Measurements from ENCODE around the gene SARS1.
A peak's percentile ranks its signal among the peaks of the same experiment; 100 is the strongest.
"Not testable (repeated sequence)": the region's sequence is repeated elsewhere in the genome, so short reads cannot be mapped to it uniquely, and the experiment has no call there.

Gene SARS1, protein sequence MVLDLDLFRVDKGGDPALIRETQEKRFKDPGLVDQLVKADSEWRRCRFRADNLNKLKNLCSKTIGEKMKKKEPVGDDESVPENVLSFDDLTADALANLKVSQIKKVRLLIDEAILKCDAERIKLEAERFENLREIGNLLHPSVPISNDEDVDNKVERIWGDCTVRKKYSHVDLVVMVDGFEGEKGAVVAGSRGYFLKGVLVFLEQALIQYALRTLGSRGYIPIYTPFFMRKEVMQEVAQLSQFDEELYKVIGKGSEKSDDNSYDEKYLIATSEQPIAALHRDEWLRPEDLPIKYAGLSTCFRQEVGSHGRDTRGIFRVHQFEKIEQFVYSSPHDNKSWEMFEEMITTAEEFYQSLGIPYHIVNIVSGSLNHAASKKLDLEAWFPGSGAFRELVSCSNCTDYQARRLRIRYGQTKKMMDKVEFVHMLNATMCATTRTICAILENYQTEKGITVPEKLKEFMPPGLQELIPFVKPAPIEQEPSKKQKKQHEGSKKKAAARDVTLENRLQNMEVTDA

DNA sequence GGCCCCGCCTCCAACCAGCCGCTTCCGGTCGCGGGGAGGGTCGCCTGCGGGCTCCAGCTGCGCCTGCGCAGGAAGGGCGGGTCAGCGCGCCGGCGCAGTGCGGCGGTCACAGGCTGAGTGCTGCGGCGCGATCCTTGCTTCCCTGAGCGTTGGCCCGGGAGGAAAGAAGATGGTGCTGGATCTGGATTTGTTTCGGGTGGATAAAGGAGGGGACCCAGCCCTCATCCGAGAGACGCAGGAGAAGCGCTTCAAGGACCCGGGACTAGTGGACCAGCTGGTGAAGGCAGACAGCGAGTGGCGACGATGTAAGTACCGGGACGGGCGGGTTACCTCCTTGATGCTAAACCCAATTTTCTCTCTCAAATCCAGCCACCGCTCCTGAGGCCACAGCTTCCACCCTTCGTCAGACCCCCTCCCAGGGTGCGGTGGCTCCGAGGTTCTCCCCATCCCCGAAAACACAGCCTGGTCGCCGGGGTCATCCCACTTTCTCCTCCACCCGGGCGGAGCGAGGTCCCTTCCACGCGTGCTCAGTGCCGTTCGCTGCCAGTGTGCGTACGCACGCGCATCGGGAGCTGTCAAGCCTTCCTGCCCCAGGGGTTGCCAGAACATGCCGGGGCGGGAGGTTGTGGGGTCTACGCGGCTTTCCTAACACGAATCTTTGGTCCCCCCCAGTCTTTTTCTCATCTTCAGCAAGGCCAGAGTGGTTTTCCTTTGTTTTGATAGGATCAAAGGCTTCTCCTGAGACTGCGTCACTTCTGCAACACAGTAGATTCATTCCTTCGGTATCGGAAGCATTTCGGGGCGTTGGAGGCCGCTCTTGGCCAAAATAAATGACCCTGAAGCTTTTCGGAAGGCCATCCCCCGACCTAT, at the start of gene SARS1:
Gene SARS1 (plus strand): TSS at position 95 of the 870 bp plus-strand sequence. CDS start 75 bp downstream, at position 170.
- Histone ChIP-seq H3K9me3 (ENCODE audit: control insufficient read depth, low read length) (no peaks in the 10 kb centered on the region), H3K4me3 (ENCODE audit: low read length) (peak within 1 kb of the TSS; percentile 77), H3K9ac (ENCODE audit: low read length) (peak within 1 kb of the TSS; percentile 81), H3K36me3 (ENCODE audit: control insufficient read depth, insufficient read depth, low read length) (no peaks in the 10 kb centered on the region), H3K4me1 (ENCODE audit: control insufficient read depth, insufficient read depth, low read length) (peaks cover 22% of the 10 kb centered on the region), H3K27me3 (ENCODE audit: control insufficient read depth, insufficient read depth, low read length) (no peaks in the 10 kb centered on the region)

DNA sequence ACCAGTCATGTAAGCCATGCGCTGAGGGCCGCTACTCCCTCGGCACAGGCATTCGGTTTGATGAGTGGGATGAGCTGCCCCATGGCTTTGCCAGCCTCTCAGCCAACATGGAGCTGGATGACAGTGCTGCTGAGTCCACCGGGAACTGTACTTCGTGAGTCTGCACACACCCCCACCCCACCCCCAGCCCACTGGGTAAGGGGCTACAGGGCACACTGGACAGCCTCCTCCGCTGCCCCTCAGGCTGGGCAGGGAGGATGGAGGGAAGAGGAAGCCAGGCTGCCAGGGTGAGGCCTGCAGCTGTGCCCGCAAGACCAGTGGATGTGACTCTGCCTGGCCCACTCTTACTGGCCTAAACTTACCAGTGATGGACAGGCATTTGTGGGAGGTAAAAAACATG, 49.2 kb upstream of the SARS1 start:
- H3K9ac ChIP-seq (ENCODE audit: low read length), result no peak overlapping the region
- H3K36me3 ChIP-seq (ENCODE audit: control insufficient read depth, insufficient read depth, low read length), result peaks cover under 1% of the 10 kb centered on the region
- H3K9me3 ChIP-seq (ENCODE audit: control insufficient read depth, low read length), result no peaks in the 10 kb centered on the region
- H3K27me3 ChIP-seq (ENCODE audit: control insufficient read depth, insufficient read depth, low read length), result no peaks in the 10 kb centered on the region
- peaks cover 6% of the 10 kb centered on the region for H3K4me1 ChIP-seq (ENCODE audit: control insufficient read depth, insufficient read depth, low read length)
- H3K4me3 ChIP-seq (ENCODE audit: low read length), result no peak overlapping the region

DNA sequence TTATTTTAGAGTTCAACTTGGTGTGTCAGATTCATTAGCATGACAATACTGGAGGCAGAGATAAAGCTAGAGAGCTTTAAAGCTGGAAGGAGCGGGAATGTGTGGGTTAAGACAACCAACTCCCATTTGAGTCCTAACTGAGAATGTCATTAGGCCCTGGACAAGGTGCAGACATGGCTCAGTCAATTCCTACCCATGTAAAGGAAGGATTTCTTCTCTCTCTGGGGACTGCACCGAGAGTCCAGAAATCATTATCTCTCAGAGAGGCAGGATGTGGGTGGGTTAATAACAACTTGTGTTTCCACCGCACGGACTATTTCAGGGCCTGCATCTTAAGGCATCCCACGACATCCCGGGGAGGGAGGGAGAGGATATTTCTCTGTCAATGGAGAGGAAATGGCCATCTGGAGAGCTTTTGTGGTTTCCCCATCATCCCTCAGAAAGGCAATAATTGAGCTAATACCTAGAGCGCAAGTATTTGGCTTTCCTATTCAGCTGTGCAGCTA, 46.7 kb upstream of the SARS1 start:
- Histone ChIP-seq H3K4me1 (ENCODE audit: control insufficient read depth, insufficient read depth, low read length) (no peaks in the 10 kb centered on the region), H3K9ac (ENCODE audit: low read length) (no peak overlapping the region), H3K27me3 (ENCODE audit: control insufficient read depth, insufficient read depth, low read length) (no peaks in the 10 kb centered on the region), H3K9me3 (ENCODE audit: control insufficient read depth, low read length) (no peaks in the 10 kb centered on the region), H3K4me3 (ENCODE audit: low read length) (no peak overlapping the region), H3K36me3 (ENCODE audit: control insufficient read depth, insufficient read depth, low read length) (peaks cover 5% of the 10 kb centered on the region)

DNA sequence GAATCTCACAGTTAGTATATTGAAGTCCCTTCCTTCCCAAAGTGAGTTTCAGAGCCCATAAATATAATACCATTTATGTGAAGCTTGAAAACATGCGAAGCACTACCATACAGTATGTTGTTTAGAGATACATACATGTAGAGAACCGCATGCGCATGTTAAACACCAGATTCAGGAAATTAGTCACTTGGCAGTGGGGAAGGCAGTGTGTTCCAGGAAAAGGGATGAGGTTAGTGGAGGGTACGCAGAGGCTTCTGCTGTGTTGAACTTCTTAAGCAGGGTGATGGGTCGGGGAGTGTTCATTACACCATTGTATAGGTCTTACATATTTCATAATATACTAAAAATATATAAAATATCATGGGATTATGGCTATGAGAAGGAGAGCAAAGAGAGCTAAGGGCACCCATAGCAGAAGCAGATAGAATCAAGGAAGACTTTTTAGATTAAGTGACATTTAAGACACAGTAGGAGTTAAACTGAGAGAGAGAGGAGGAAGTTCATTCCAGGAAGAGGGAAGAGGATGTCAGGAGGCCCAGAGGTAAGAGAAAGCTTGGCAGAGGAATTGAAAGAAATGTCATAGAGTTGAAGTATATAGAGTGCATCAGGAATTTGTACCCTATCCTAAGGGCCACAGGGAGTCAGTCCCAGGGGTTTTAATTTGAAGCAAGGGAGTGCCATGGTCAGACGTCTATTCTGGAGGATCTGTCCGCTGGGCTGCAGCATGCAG, 43.5 kb upstream of the SARS1 start:
- H3K36me3 ChIP-seq (ENCODE audit: control insufficient read depth, insufficient read depth, low read length), result peaks cover 13% of the 10 kb centered on the region

DNA sequence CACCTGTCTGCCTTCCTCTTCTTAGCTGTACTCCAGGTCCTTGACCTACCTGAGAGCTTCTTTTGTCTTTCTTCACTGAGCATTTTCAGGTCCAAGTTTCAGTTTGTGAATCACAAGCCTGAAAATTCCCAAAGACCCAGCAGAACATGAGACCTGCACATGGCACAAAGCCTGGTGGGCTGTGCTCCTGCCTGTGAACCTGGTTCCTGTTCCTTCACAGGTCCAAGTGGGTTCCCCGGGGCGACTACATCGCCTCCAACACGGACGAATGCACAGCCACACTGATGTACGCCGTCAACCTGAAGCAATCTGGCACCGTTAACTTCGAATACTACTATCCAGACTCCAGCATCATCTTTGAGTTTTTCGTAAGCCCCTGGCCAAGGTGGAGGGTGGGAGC, 42.1 kb upstream of the SARS1 start:
- Histone ChIP-seq H3K4me3 (ENCODE audit: low read length) (no peak overlapping the region), H3K9ac (ENCODE audit: low read length) (no peak overlapping the region), H3K36me3 (ENCODE audit: control insufficient read depth, insufficient read depth, low read length) (peaks cover 13% of the 10 kb centered on the region), H3K4me1 (ENCODE audit: control insufficient read depth, insufficient read depth, low read length) (no peaks in the 10 kb centered on the region), H3K27me3 (ENCODE audit: control insufficient read depth, insufficient read depth, low read length) (no peaks in the 10 kb centered on the region), H3K9me3 (ENCODE audit: control insufficient read depth, low read length) (no peaks in the 10 kb centered on the region)

More for the DNA sequence above, 43.5 kb upstream of the SARS1 start:
- Histone ChIP-seq H3K27me3 (ENCODE audit: control insufficient read depth, insufficient read depth, low read length) (no peaks in the 10 kb centered on the region), H3K4me3 (ENCODE audit: low read length) (no peak overlapping the region), H3K9ac (ENCODE audit: low read length) (no peak overlapping the region), H3K9me3 (ENCODE audit: control insufficient read depth, low read length) (no peaks in the 10 kb centered on the region), H3K4me1 (ENCODE audit: control insufficient read depth, insufficient read depth, low read length) (no peaks in the 10 kb centered on the region)

DNA sequence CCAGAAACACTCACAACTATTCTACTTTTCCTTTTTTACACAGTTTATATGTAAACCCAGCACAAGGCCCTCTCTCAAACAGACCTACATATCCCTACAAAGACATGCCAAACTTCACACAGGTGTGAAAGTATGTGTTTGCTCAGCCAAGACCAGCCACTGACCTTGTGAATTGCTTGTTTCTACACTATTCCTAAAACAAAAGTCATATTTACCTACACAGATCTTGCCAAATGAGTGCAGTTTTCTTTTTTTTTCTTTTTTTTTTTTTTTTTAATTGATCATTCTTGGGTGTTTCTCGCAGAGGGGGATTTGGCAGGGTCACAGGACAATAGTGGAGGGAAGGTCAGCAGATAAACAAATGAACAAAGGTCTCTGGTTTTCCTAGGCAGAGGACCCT, 37.4 kb upstream of the SARS1 start:
- H3K4me1 ChIP-seq (ENCODE audit: control insufficient read depth, insufficient read depth, low read length), result peaks cover 23% of the 10 kb centered on the region
- H3K9ac ChIP-seq (ENCODE audit: low read length); H3K27me3 ChIP-seq (ENCODE audit: control insufficient read depth, insufficient read depth, low read length); H3K36me3 ChIP-seq (ENCODE audit: control insufficient read depth, insufficient read depth, low read length); H3K4me3 ChIP-seq (ENCODE audit: low read length); H3K9me3 ChIP-seq (ENCODE audit: control insufficient read depth, low read length): not testable (repeated sequence)

DNA sequence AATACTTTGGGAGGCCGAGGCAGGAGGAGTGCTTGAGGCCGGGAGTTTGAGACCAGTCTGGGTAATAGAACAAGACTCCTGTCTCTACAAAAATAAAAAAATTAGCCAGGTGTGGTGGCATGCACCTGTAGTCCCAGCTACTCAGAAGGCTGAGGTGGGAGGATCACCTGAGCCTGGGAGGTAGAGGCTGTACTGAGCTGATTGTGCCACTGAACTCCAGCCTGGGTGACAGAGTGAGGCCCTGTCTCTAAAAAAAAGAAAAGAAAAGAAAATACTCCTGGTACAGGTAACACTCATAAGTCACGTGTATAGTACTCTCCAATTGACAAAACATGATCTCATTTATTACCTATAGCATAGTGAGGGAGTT, 33.0 kb upstream of the SARS1 start:
- H3K4me3 ChIP-seq (ENCODE audit: low read length); H3K27me3 ChIP-seq (ENCODE audit: control insufficient read depth, insufficient read depth, low read length); H3K9me3 ChIP-seq (ENCODE audit: control insufficient read depth, low read length); H3K36me3 ChIP-seq (ENCODE audit: control insufficient read depth, insufficient read depth, low read length): not testable (repeated sequence)
- peak overlapping the region; percentile 45 for H3K9ac ChIP-seq (ENCODE audit: low read length)
- H3K4me1 ChIP-seq (ENCODE audit: control insufficient read depth, insufficient read depth, low read length), result peaks cover 27% of the 10 kb centered on the region

DNA sequence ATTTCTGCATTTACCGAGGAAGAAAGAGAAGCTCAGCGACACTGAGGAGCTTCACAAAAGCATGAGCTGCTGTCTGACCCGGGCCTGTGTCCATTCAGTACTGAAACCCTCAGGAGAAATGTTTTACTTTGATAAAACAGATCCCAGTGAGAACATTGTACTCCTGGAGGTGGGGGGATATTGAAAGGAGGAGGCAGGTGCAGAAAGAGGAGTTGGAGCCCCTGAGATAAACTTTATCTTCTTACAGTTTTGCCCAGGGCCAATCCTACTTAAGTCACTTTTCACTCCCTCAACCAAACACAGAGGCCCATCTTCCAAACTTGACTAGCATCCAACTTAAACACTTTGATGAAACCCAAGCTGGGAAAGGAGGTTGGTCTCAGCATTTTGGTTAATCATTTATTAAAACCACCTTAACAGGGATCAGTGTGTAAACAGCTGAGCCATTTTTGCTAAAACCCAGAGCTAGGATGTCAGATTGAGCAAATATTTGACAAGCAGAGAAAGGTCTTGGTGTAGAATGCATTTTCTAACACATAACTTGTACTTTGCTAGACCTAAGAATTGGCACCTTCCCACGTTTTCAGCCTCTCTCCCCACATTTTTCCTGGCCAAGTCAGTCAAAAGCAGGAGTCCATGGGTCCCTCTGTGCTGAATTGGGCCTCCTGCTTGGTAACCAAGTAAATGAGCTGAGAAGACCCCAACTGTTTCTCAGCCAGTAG, 32.5 kb upstream of the SARS1 start:
- Histone ChIP-seq H3K36me3 (ENCODE audit: control insufficient read depth, insufficient read depth, low read length) (no peaks in the 10 kb centered on the region), H3K4me1 (ENCODE audit: control insufficient read depth, insufficient read depth, low read length) (peaks cover 27% of the 10 kb centered on the region), H3K9ac (ENCODE audit: low read length) (peak overlapping the region; percentile 45), H3K27me3 (ENCODE audit: control insufficient read depth, insufficient read depth, low read length) (no peaks in the 10 kb centered on the region), H3K9me3 (ENCODE audit: control insufficient read depth, low read length) (no peaks in the 10 kb centered on the region), H3K4me3 (ENCODE audit: low read length) (no peak overlapping the region)

DNA sequence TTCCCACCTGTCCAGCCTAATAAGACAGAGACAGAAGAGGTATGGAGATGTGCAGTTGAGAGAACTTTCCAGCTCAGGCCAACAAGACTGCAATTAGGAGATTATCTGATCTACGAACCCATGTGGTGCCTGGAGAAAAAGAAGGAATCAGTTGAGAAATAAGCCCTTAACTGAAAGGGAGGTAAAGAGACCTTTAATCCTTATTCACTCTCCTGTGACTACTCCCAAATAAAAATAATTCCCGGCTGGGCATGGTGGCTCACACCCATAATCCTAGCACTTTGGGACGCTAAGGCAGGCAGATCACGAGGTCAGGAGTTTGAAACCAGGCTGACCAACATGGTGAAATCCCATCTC, 31.9 kb upstream of the SARS1 start:
- H3K9me3 ChIP-seq (ENCODE audit: control insufficient read depth, low read length), result no peaks in the 10 kb centered on the region
- H3K4me3 ChIP-seq (ENCODE audit: low read length), result no peak overlapping the region
- H3K9ac ChIP-seq (ENCODE audit: low read length), result no peak overlapping the region
- H3K27me3 ChIP-seq (ENCODE audit: control insufficient read depth, insufficient read depth, low read length), result no peaks in the 10 kb centered on the region
- H3K36me3 ChIP-seq (ENCODE audit: control insufficient read depth, insufficient read depth, low read length), result no peaks in the 10 kb centered on the region
- peaks cover 30% of the 10 kb centered on the region for H3K4me1 ChIP-seq (ENCODE audit: control insufficient read depth, insufficient read depth, low read length)

DNA sequence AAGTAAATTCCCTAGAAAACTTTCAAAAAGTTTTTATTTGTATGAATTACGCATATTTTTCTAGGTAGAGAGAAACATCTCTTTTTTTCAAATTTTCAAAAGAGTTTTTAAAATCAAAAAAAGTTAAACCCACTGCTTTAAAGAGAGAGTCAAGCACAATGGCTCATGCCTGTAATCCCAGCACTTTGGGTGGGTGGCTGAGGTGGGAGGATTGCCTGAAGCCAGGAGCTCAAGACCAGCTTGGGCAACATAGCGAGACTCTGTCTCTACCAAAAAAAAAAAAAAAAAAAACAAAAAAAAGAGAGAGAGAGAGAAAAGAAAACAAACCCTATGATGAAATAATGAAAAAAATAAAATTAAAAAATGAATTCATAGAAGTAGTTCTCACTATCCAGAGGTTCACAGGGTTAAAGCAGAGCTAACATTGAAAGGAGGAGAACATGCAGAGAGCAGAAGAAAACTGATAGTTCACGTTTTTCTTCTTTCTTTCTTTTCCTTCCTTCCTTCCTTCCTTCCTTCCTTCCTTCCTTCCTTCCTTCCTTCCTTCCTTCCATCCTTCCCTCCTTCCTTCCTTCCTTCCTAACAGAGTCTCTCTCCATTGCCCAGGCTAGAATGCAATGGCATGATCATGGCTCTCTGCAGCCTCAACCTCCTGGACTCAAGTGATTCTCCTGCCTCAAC, 30.5 kb upstream of the SARS1 start:
- Histone ChIP-seq H3K9ac (ENCODE audit: low read length) (no peak overlapping the region), H3K4me3 (ENCODE audit: low read length) (no peak overlapping the region)

DNA sequence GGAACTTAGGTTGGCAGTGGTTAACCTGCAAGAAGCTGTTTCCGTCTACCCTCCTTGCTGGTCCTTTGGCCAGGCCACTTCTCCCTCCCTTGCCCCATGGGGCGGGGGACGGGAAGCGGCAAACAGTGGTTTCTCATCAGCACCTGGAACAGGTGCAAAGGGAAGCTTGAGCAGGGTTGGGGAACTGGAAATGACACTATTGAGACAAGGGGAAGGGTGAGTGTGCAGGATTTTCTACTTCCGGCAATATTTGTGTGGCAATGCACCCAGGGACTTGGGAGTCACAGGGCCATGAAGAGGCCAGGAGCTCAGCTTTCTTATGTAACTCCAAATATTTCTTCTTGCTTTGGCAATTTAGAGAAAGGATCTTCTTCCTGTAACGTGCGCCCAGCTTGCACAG, 29.0 kb upstream of the SARS1 start:
- Histone ChIP-seq H3K36me3 (ENCODE audit: control insufficient read depth, insufficient read depth, low read length) (no peaks in the 10 kb centered on the region), H3K27me3 (ENCODE audit: control insufficient read depth, insufficient read depth, low read length) (no peaks in the 10 kb centered on the region), H3K4me3 (ENCODE audit: low read length) (no peak overlapping the region), H3K9ac (ENCODE audit: low read length) (no peak overlapping the region), H3K9me3 (ENCODE audit: control insufficient read depth, low read length) (no peaks in the 10 kb centered on the region), H3K4me1 (ENCODE audit: control insufficient read depth, insufficient read depth, low read length) (peaks cover 24% of the 10 kb centered on the region)

More for the DNA sequence above, 30.5 kb upstream of the SARS1 start:
- Histone ChIP-seq H3K4me1 (ENCODE audit: control insufficient read depth, insufficient read depth, low read length) (peaks cover 31% of the 10 kb centered on the region), H3K9me3 (ENCODE audit: control insufficient read depth, low read length) (no peaks in the 10 kb centered on the region), H3K27me3 (ENCODE audit: control insufficient read depth, insufficient read depth, low read length) (no peaks in the 10 kb centered on the region), H3K36me3 (ENCODE audit: control insufficient read depth, insufficient read depth, low read length) (no peaks in the 10 kb centered on the region)
